ENCODE data around the gene STX3. TPM values are rescaled to one million over a fixed set of nuclear protein-coding genes. Genes with fewer than 3 reads are reported as not detected.

Gene STX3
- total and polyA plus RNA-seq, 2 of the 4 experiments (the other 2 are of a cell fraction), result 5.0 to 5.4 TPM

DNA sequence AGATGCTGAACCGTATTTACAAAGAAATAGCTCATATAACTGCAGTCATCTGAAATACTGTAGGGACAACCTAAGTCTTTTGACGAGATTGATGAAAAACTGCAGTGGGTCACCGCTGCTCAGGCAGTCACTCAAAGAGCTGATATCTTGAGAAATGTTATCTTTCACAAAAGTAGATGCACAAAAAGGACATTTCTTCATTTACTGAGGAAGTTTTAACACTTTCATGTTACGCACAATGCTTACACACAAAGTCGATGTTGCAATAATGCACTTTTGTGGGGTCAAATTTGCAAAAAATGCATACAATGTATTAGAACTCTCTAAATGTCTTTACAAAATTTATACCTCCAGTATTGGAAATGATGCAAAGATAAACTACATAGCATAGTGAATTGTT is 25.3 kb upstream of the STX3 start:
- H2AK5ac ChIP-seq (ENCODE audit: low read depth, low read length), result no peak overlapping the region
- H2BK20ac ChIP-seq (ENCODE audit: low read depth, low read length), result no peak overlapping the region
- H4K5ac ChIP-seq (ENCODE audit: low read depth, low read length), result no peak overlapping the region
- H3K4me3 ChIP-seq (ENCODE audit: insufficient read depth, low read depth, low read length), result no peak overlapping the region
- DNase-seq (no peak), ATAC-seq (ENCODE audit: low read depth) (no peak)
- no peaks in the 10 kb centered on the region for H3K4me1 ChIP-seq (ENCODE audit: control insufficient read depth, insufficient read depth, low read length)
- H3K27ac ChIP-seq (ENCODE audit: insufficient read depth, low read length), result no peak overlapping the region
- no peaks in the 10 kb centered on the region for H3K9me3 ChIP-seq (ENCODE audit: control insufficient read depth, insufficient read depth, low read length)
- no peak overlapping the region for H3K23ac ChIP-seq (ENCODE audit: low read depth, low read length)
- H4K8ac ChIP-seq (ENCODE audit: low read depth in 2 of 2, low read length in 2 of 2), result no peak overlapping the region
- POLR2A ChIA-PET (ENCODE audit: unreplicated experiment), result no interaction called here
- H2BK120ac ChIP-seq (ENCODE audit: low read depth, low read length), result no peak overlapping the region
- no peak overlapping the region for H3K14ac ChIP-seq (replicated peaks; ENCODE audit: low read depth, low read length)
- H2BK15ac ChIP-seq (ENCODE audit: low read depth, low read length), result no peak overlapping the region
- H2BK5ac ChIP-seq (ENCODE audit: low read depth, low read length, poor library complexity, severe bottlenecking), result no peak overlapping the region
- H2AFZ ChIP-seq (replicated peaks; ENCODE audit: low read length, poor library complexity), result no peak overlapping the region
- no peak overlapping the region for H4K91ac ChIP-seq (ENCODE audit: insufficient read depth, low read depth, low read length)
- no peaks in the 10 kb centered on the region for H4K20me1 ChIP-seq (ENCODE audit: insufficient read depth, low read length)
- H3K36me3 ChIP-seq (ENCODE audit: control insufficient read depth, insufficient read depth, low read length), result no peaks in the 10 kb centered on the region
- H3K4ac ChIP-seq (ENCODE audit: low read depth, low read length), result no peak overlapping the region
- no peaks in the 10 kb centered on the region for H3K9me1 ChIP-seq (ENCODE audit: insufficient read depth, low read length)
- BruUV-seq (replicated peaks), result no TSS peak
- H3K9ac ChIP-seq (ENCODE audit: low read depth, low read length), result no peak overlapping the region
- H3K79me1 ChIP-seq (ENCODE audit: low read depth in 1 of 2, low read length in 2 of 2), result no peaks in the 10 kb centered on the region
- H3K18ac ChIP-seq (ENCODE audit: low read depth, low read length), result no peak overlapping the region
- dilution Hi-C loops (cut with HindIII; ENCODE audit: low sequenced_read_pairs, unreplicated experiment), result no loop called here
- CTCF ChIA-PET, result interaction anchor here (0.9 to 1.1 kb wide), 2 partner anchors 23 to 192 kb away, joined by 3 to 4 read pairs; no protein-coding TSS in a partner anchor
- H3K4me2 ChIP-seq (ENCODE audit: low read depth, low read length), result no peak overlapping the region
- WGBS, 2 experiments (ENCODE audit: extremely low coverage in 2 of 2, insufficient read length in 1 of 2), result 40% methylated on average over 2 of the region's 5 CpGs; no CpG with 5 or more reads in 1 of the 2 experiments
- in situ Hi-C loops (cut with MboI; ENCODE audit: low sequenced_read_pairs), result no loop called here
- intact Hi-C loops (cut with micrococcal nuclease), result no loop called here
- no peak for TF ChIP-seq MAFK (IDR thresholded peaks at IDR 0.05; ENCODE audit: low read depth, low read length)
- TF ChIP-seq CHD1 (IDR thresholded peaks at IDR 0.05; ENCODE audit: low read depth, low read length), result no peak
- TF ChIP-seq CEBPB (IDR thresholded peaks at IDR 0.05; ENCODE audit: low read depth, low read length), result peak; percentile 61
- no peaks in the 10 kb centered on the region for H3K27me3 ChIP-seq (ENCODE audit: control insufficient read depth, insufficient read depth, low read length)
- H3K56ac ChIP-seq (ENCODE audit: extremely low read depth, insufficient read depth, low read length), result no peak overlapping the region
- H2AK9ac ChIP-seq (replicated peaks; ENCODE audit: low read depth, low read length, poor library complexity), result no peak overlapping the region
